Measurements from ENCODE around the gene LCN1.
A peak's percentile ranks its signal among the peaks of the same experiment; 100 is the strongest.

The LCN1 gene

GRCh38 chr9:135500525-135501260, 20.5 kb upstream of the LCN1 start, which contains the start of gene MRPS2:
Gene MRPS2, plus strand, starts transcription at chr9:135500682. Its CDS starts 29 bp downstream, at chr9:135500711.
- no peaks in the 10 kb centered on the region for H3F3A ChIP-seq (ENCODE audit: control insufficient read depth, insufficient read depth)
- H3K9me3 ChIP-seq (ENCODE audit: control insufficient read depth, insufficient read depth, low read length), result no peaks in the 10 kb centered on the region
- peaks cover 49% of the 10 kb centered on the region for H3K36me3 ChIP-seq (ENCODE audit: control insufficient read depth, low read length)
- H3K4me3 ChIP-seq (ENCODE audit: low read length), result peak within 1 kb of the TSS; percentile 93
- H3K27ac ChIP-seq (ENCODE audit: low read depth, low read length), result peak within 1 kb of the TSS; percentile 55
- peaks cover 25% of the 10 kb centered on the region for H3K4me1 ChIP-seq (ENCODE audit: control insufficient read depth, low read length)
- peak within 1 kb of the TSS; percentile 100 for H3K4me2 ChIP-seq (ENCODE audit: low read length)
- H4K20me1 ChIP-seq (ENCODE audit: control insufficient read depth, insufficient read depth, low read depth, low read length), result peaks cover 17% of the 10 kb centered on the region
- H3K79me2 ChIP-seq (ENCODE audit: control insufficient read depth, low read length), result peaks cover 30% of the 10 kb centered on the region
- TF ChIP-seq EZH2phosphoT487 (IDR thresholded peaks at IDR 0.05; ENCODE audit: borderline replicate concordance, low read length) (no peak), CTCF (IDR thresholded peaks at IDR 0.05; ENCODE audit: low read depth, low read length, poor library complexity, severe bottlenecking) (peak; percentile 71)
- no peaks in the 10 kb centered on the region for H3K9me2 ChIP-seq (replicated peaks; ENCODE audit: control insufficient read depth, low read length)
- H3K27me3 ChIP-seq (ENCODE audit: control insufficient read depth, low read length), result peaks cover 9% of the 10 kb centered on the region

- H3K27me3 ChIP-seq (ENCODE audit: control insufficient read depth, low read length), result peaks cover 9% of the 10 kb centered on the region
- H3K9me3 ChIP-seq (ENCODE audit: control insufficient read depth, insufficient read depth, low read length), result no peaks in the 10 kb centered on the region
- peak overlapping the region; percentile 93 for H3K4me3 ChIP-seq (ENCODE audit: low read length)
- H3K36me3 ChIP-seq (ENCODE audit: control insufficient read depth, low read length), result peaks cover 49% of the 10 kb centered on the region
- no peak for TF ChIP-seq CTCF (IDR thresholded peaks at IDR 0.05; ENCODE audit: low read depth, low read length, poor library complexity, severe bottlenecking)
- TF ChIP-seq EZH2phosphoT487 (IDR thresholded peaks at IDR 0.05; ENCODE audit: borderline replicate concordance, low read length), result no peak
- H3K79me2 ChIP-seq (ENCODE audit: control insufficient read depth, low read length), result peaks cover 30% of the 10 kb centered on the region
- peak overlapping the region; percentile 100 for H3K4me2 ChIP-seq (ENCODE audit: low read length)
- H3F3A ChIP-seq (ENCODE audit: control insufficient read depth, insufficient read depth), result no peaks in the 10 kb centered on the region
- H3K4me1 ChIP-seq (ENCODE audit: control insufficient read depth, low read length), result peaks cover 25% of the 10 kb centered on the region
- no peak overlapping the region; the same call in 1 of the 2 replicates for H3K27ac ChIP-seq (ENCODE audit: low read depth, low read length)
- H3K9me2 ChIP-seq (replicated peaks; ENCODE audit: control insufficient read depth, low read length), result no peaks in the 10 kb centered on the region
- H4K20me1 ChIP-seq (ENCODE audit: control insufficient read depth, insufficient read depth, low read depth, low read length), result peaks cover 17% of the 10 kb centered on the region
Observed at GRCh38 chr9:135501261-135502167, 19.7 kb upstream of the LCN1 start.

GRCh38 chr9:135502168-135502872, 18.9 kb upstream of the LCN1 start:
- no peak overlapping the region for H3K27ac ChIP-seq (ENCODE audit: low read depth, low read length)
- H3K9me2 ChIP-seq (replicated peaks; ENCODE audit: control insufficient read depth, low read length), result no peaks in the 10 kb centered on the region
- H3K79me2 ChIP-seq (ENCODE audit: control insufficient read depth, low read length), result peaks cover 30% of the 10 kb centered on the region
- H3K4me2 ChIP-seq (ENCODE audit: low read length), result peak overlapping the region; percentile 100
- peaks cover 25% of the 10 kb centered on the region for H3K4me1 ChIP-seq (ENCODE audit: control insufficient read depth, low read length)
- H3K4me3 ChIP-seq (ENCODE audit: low read length), result peak overlapping the region; percentile 93
- H3F3A ChIP-seq (ENCODE audit: control insufficient read depth, insufficient read depth), result no peaks in the 10 kb centered on the region
- H3K27me3 ChIP-seq (ENCODE audit: control insufficient read depth, low read length), result peaks cover 9% of the 10 kb centered on the region
- H3K9me3 ChIP-seq (ENCODE audit: control insufficient read depth, insufficient read depth, low read length), result no peaks in the 10 kb centered on the region
- TF ChIP-seq CTCF (IDR thresholded peaks at IDR 0.05; ENCODE audit: low read depth, low read length, poor library complexity, severe bottlenecking) (no peak), EZH2phosphoT487 (IDR thresholded peaks at IDR 0.05; ENCODE audit: borderline replicate concordance, low read length) (no peak)
- H3K36me3 ChIP-seq (ENCODE audit: control insufficient read depth, low read length), result peaks cover 49% of the 10 kb centered on the region
- peaks cover 17% of the 10 kb centered on the region for H4K20me1 ChIP-seq (ENCODE audit: control insufficient read depth, insufficient read depth, low read depth, low read length)

Data from DOHH2 (cell line).